RWPE2 (cell line): ENCODE data around the gene ISG20L2.

Experiments
- ATAC-seq: fragments of 200-7000 bp; cut with Tn5 transposase; 3 replicates; pipeline ENCODE4 v1.9.1; 2021; ENCODE audit warnings: low read depth
- DNase-seq: peaks from one replicate; pipeline ENCODE4 v3.0.0-alpha.2; 2020; ENCODE audit warnings: low spot score
- H3K27ac ChIP-seq: fragments of 450-650 bp; 2 replicates; pipeline ENCODE4 v1.5.1; 2017; ENCODE audit warnings: mild to moderate bottlenecking; ENCODE audit not compliant: poor library complexity, severe bottlenecking
- H3K27me3 ChIP-seq: fragments of 250-450 bp; sonication (Bioruptor Pico); 2 replicates; pipeline ENCODE4 v1.5.1; 2021; ENCODE audit warnings: mild to moderate bottlenecking, moderate library complexity; ENCODE audit not compliant: insufficient read depth, poor library complexity, severe bottlenecking
- H3K36me3 ChIP-seq: fragments of 250-450 bp; sonication (Bioruptor Pico); 2 replicates; pipeline ENCODE4 v1.5.1; 2020; ENCODE audit warnings: low read depth, mild to moderate bottlenecking, moderate library complexity
- H3K4me1 ChIP-seq: fragments of 250-450 bp; sonication (Bioruptor Pico); 2 replicates; pipeline ENCODE4 v1.5.1; 2021; ENCODE audit warnings: mild to moderate bottlenecking, moderate library complexity; ENCODE audit not compliant: insufficient read depth, poor library complexity, severe bottlenecking
- H3K4me3 ChIP-seq: fragments of 250-450 bp; sonication (Bioruptor Pico); 2 replicates; pipeline ENCODE4 v1.5.1; 2021; ENCODE audit warnings: mild to moderate bottlenecking, moderate library complexity; ENCODE audit not compliant: severe bottlenecking
- H3K9me3 ChIP-seq: fragments of 250-450 bp; sonication (Bioruptor Pico); 2 replicates; pipeline ENCODE4 v1.5.1; 2021; ENCODE audit warnings: mild to moderate bottlenecking, moderate library complexity; ENCODE audit not compliant: severe bottlenecking
- CTCF ChIP-seq: fragments of 450-650 bp; IDR thresholded peaks from one replicate; pipeline ENCODE4 v1.5.1; 2017; ENCODE audit warnings: mild to moderate bottlenecking, moderate library complexity; ENCODE audit not compliant: poor library complexity, severe bottlenecking

ISG20L2 gene

GRCh38 chr1:156708218-156708661, 20.3 kb downstream of the ISG20L2 start:
- TF ChIP-seq CTCF: no peak
- Histone ChIP-seq H3K27me3 (no peaks in the 10 kb centered on the region), H3K36me3 (no peaks in the 10 kb centered on the region), H3K4me1 (peaks cover 55% of the 10 kb centered on the region), H3K4me3 (no peak overlapping the region), H3K9me3 (no peaks in the 10 kb centered on the region), H3K27ac (no peak overlapping the region)
- ATAC-seq (no peak), DNase-seq (no peak)

- no peaks in the 10 kb centered on the region for H3K36me3 ChIP-seq
- H3K4me3 ChIP-seq: no peak overlapping the region
- no peaks in the 10 kb centered on the region for H3K9me3 ChIP-seq
- ATAC-seq (no peak), DNase-seq (no peak)
- H3K27ac ChIP-seq: no peak overlapping the region
- peaks cover 51% of the 10 kb centered on the region for H3K4me1 ChIP-seq
- no peaks in the 10 kb centered on the region for H3K27me3 ChIP-seq
- no peak for TF ChIP-seq CTCF
Measured at GRCh38 chr1:156707417-156708217, 20.9 kb downstream of the ISG20L2 start.

- Histone ChIP-seq H3K27me3 (no peaks in the 10 kb centered on the region), H3K4me1 (peaks cover 45% of the 10 kb centered on the region), H3K27ac (no peak overlapping the region), H3K4me3 (no peak overlapping the region), H3K36me3 (no peaks in the 10 kb centered on the region), H3K9me3 (no peaks in the 10 kb centered on the region)
- DNase-seq (no peak), ATAC-seq (no peak)
- no peak for TF ChIP-seq CTCF
Measured at GRCh38 chr1:156706657-156707416, 21.7 kb downstream of the ISG20L2 start.

- Histone ChIP-seq H3K4me1 (peaks cover 45% of the 10 kb centered on the region), H3K27me3 (no peaks in the 10 kb centered on the region), H3K4me3 (peak overlapping the region; percentile 13), H3K36me3 (no peaks in the 10 kb centered on the region), H3K27ac (no peak overlapping the region), H3K9me3 (no peaks in the 10 kb centered on the region)
- ATAC-seq (no peak), DNase-seq (no peak)
- TF ChIP-seq CTCF: peak; percentile 87
Measured at GRCh38 chr1:156705918-156706656, 22.5 kb downstream of the ISG20L2 start.
